Activated CD4-positive, CD25-positive, alpha-beta regulatory T cell treated with anti-CD3 and anti-CD28 coated beads, Interleukin-2, amount 50 U/mL, for 16 hours (primary cell): ENCODE data around the gene ZNF19.
A peak's percentile ranks its signal among the peaks of the same experiment; 100 is the strongest.
"Not testable (repeated sequence)": the region's sequence is repeated elsewhere in the genome, so short reads cannot be mapped to it uniquely, and the experiment has no call there.

Experiments used
- DNase-seq: peaks from one replicate; pipeline ENCODE4 v3.0.0-alpha.2; 2020; ENCODE audit warnings: low read depth, low spot score

Gene ZNF19

DNA sequence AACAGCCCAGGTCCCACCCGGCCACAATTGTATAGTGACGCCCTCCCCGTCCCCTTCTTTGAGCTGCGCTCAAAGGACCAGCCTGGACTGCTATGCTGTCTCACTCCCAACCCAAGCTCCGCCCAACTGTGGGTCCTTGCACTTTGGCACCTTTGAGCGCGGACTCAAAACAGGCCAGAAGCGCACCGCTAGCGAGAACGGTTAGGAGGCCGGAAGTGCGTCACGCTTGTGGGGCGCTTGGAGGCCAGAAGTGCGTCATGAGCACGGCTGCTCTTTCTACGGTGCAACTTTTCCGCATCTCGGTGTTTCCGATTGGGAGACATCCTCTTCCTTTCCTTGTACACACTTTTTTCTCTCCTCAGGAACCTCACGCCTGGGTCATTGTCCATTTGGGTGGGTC is at the start of gene ZNF19:
ZNF19 (minus strand) TSS at position 203 of the 400 bp plus-strand sequence. CDS start 7,210 bp downstream, outside the sequence.
- DNase-seq = no peak

DNA sequence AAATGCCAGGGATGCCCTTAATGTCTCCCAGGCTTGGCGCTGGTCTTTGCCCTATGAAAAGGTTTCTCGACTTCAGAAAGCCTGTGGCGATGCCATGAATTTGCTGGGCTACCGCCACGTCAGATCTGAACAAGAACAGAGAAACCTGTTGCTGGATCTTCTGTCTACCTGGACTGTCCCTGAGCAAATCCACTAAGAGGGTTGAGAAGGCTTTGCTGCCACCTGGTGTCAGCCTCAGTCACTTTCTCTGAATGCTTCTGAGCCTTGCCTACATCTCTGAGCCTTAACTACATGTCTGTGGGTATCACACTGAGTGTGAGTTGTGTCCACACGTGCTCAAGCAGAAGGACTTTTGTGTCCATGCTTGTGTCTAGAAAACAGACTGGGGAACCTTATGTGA is 48.5 kb upstream of the ZNF19 start:
- no peak for DNase-seq

DNA sequence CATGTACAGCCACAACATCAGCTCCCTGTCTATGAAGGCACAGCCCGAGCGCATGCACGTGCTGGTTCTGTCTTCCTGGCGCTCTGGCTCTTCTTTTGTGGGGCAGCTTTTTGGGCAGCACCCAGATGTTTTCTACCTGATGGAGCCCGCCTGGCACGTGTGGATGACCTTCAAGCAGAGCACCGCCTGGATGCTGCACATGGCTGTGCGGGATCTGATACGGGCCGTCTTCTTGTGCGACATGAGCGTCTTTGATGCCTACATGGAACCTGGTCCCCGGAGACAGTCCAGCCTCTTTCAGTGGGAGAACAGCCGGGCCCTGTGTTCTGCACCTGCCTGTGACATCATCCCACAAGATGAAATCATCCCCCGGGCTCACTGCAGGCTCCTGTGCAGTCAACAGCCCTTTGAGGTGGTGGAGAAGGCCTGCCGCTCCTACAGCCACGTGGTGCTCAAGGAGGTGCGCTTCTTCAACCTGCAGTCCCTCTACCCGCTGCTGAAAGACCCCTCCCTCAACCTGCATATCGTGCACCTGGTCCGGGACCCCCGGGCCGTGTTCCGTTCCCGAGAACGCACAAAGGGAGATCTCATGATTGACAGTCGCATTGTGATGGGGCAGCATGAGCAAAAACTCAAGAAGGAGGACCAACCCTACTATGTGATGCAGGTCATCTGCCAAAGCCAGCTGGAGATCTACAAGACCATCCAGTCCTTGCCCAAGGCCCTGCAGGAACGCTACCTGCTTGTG is 47.8 kb upstream of the ZNF19 start:
- no peak for DNase-seq

DNA sequence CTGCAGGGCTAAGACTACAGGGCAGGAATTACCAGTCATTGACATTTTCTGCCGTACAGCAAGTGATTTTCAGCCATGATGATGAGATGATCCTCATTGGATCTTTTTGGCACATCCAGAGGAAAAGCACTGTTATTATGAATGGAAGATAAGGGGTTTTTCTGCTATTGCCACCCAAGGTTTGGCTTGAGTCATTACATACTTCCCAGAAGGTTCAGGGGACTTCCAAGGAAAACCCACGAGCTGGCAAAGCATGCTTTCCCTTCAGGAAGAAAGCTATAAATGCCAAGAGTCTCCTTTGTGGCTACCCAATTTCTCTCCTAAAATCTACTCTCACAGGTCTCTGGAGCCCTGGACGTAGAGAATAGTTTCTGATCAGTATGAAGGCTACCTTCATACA is 43.2 kb upstream of the ZNF19 start:
- no peak for DNase-seq

- DNase-seq = no peak
Measured at GRCh38 chr16:71528863-71529262, 39.7 kb upstream of the ZNF19 start.

DNA sequence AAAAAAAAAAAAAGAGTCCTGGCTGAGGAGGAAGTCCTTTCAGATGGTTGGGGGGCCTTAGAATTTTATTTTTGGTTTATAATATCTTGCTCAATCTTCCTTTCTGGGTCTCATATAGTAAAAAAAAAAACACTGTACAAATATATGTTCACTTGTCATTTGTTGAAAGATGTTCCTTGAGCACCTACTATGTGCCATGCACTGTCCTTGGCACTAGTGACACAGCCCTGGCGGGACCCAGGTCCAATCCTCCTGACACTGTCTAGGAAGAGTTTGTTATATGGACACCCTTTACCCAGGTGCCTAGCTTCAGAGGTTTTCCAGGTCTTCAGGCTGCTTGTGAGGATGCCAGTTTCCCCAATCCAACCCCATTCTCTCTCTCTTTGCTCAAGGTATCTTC is 39.1 kb upstream of the ZNF19 start:
- DNase-seq = no peak

GRCh38 chr16:71526111-71526631 is 37.0 kb upstream of the ZNF19 start, which contains the start of gene CHST4:
CHST4 (plus strand) TSS chr16:71526426; CDS start chr16:71536678, 10,252 bp downstream.
- no peak for DNase-seq

- no peak for DNase-seq
Measured at GRCh38 chr16:71524566-71525553, 35.7 kb upstream of the ZNF19 start.

DNA sequence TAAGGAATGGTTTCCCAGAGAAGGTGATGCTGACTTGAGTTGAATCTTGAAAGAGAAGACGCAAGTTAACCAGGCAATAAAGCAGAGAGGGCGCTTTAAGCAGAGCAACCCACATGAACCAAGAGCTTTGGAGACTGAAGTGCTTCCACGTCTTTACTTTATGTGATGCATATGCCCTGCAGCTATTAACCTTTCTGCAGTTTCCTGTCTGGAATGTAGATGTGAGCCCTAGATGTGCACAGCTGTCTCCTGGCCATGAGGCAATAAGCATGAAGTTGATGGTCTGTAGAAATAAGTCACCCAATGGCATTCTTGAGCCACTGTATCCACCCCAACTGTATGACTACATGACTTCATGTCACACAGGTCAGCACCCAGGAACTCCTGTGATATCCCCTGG is 31.4 kb upstream of the ZNF19 start:
- DNase-seq = no peak

DNA sequence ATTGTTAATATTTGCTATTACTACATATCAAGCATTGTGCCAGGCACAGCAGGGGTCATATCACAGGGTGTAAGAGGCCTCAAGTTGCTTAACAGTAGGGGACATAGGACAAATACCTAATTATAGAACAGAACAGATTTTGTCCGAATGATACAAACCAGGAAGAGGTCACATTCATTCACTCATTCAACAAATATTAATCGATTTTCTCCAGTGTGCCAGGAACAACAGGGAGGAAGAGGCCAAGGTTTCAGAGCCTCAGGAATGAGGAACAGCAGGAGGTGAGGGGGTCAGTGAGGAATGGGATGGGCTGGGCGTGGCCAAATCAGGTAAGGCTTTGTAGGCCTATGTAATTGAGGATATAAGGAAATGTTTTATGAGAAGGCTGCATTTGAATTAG is 25.9 kb upstream of the ZNF19 start:
- no peak for DNase-seq

GRCh38 chr16:71514476-71514875 is 25.4 kb upstream of the ZNF19 start:
- DNase-seq = no peak

- DNase-seq = no peak
Measured at GRCh38 chr16:71513302-71513701, 24.2 kb upstream of the ZNF19 start.

- DNase-seq = no peak
Measured at GRCh38 chr16:71507061-71507460, 17.9 kb upstream of the ZNF19 start.

GRCh38 chr16:71504901-71505300 is 15.8 kb upstream of the ZNF19 start:
- DNase-seq = no peak

DNA sequence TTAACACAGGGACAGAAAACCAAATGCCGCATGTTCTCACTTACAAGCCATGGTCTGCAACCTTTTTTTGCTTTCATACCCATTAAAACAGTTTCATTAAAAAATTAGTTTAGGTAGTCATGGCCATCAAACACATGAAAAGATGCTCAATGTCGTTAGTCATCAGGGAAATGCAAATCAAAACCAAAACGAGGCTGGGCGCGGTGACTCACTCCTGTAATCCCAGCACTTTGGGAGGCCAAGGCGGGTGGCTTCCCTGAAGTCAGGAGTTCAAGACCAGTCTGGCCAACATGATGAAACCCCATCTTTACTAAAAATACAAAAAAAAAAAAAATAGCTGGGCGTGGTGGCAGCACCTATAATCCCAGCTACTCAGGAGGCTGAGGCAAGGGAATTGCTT is 14.9 kb upstream of the ZNF19 start:
- DNase-seq = not testable (repeated sequence)

DNA sequence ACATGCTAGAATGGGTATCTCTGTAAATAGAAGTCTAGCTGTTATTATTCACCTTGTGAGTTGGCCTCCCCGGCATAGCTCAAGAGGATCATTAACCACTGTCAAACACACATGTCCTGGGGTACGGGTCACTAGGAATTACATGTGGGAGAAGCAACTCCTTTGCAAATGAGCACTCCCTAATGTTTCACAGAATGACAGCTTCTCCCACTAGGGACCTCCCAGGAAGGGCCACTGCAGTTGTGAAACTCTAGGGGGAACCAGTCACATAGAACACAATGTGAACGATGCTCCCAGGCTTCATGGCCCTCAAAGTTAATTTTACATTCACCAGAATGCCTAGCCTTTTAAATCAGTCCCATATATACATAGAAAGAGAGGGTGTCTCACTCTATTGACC is 12.4 kb upstream of the ZNF19 start:
- no peak for DNase-seq

- DNase-seq = no peak
Measured at GRCh38 chr16:71500964-71501363, 11.8 kb upstream of the ZNF19 start.

DNA sequence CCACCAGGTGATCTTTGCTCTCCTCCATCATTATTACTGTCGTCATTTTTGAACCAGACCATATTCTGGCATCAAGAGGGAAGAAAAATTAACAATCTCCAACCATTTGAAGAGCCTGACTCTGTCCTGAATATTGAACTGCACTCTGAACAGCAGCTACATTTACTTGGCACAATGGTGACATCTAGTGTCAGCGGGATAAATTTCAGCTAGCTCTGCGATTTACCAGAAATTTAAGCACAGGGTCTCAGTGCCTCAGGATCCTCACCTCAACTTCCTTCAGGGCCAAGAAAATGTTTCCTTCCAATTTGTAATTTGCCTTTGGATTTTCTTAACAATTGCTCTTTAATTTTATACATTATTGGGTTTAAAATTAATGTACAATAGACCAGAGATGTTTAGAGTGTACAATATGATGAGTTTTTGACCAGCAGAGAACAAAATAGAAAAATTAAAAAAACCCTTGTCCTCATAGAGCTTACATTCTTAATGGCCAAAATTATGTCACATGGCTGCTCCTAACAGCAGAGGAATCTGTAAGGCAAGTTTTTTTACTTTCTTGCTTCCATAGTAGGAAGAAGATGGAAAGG is 10.7 kb upstream of the ZNF19 start:
- peak; percentile 5 for DNase-seq

DNA sequence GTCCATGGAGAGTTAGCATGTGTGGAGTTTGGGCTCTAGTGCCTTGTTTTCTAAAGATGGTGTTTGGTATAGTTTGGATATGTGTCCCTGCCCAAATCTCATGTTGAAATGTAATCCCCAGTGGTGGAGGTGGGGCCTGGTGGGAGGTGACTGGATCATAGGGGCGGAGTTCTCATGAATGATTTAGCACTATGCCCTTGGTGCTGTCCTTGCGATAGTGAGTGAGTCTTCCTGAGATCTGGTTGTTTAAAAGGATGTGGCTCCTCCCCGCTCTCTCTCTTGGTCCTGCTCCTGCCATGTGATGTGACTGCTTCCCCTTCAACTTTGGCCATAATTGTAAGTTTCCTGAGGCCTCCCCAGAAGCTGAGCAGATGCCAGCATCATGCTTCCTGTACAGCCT is 8.9 kb upstream of the ZNF19 start:
- DNase-seq = no peak

GRCh38 chr16:71493213-71493612 is 4.1 kb upstream of the ZNF19 start:
- DNase-seq = no peak

- DNase-seq = no peak
Measured at GRCh38 chr16:71492786-71493185, 3.7 kb upstream of the ZNF19 start.

DNA sequence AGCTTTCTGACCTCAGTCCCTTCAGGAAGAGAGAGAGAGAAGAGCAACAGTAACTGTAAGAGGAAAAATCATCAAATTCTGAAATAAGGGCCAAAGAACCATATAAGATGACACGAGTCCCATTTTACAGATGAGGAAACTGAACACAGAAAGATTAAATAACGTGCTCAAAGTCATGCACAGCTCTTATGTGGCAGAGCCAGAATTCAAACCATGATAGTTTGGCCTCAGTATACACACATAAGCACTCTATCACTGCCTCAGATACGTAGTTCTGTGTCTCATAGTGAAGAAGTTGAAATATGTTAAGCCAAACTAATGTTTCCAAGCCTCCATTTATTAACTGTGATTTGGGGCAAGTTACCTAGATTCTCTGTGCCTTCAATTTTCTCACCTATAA is 1.9 kb upstream of the ZNF19 start:
- DNase-seq = no peak
